ENCODE measurements around the gene PTPN11.

DNA sequence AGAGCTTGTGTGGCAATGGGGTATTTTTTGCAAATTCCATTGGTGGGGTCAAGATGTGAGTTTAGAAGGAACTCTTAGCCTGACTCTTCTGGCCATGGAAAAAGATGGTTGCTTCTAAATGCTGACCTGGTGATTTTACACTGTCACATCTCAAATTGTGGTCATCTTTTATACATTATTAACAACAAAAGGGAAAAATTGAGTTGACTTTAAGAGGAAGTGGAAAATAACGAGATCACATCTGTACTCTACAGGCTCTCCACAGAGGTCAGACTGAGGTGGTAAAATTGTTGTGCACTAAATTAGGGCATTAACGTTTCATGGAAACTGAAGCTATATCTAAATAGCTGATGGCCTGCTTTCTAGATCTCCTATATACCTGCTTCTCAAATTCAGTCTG lies 44.7 kb downstream of the PTPN11 start:
- TF ChIP-seq, protein P1, sequence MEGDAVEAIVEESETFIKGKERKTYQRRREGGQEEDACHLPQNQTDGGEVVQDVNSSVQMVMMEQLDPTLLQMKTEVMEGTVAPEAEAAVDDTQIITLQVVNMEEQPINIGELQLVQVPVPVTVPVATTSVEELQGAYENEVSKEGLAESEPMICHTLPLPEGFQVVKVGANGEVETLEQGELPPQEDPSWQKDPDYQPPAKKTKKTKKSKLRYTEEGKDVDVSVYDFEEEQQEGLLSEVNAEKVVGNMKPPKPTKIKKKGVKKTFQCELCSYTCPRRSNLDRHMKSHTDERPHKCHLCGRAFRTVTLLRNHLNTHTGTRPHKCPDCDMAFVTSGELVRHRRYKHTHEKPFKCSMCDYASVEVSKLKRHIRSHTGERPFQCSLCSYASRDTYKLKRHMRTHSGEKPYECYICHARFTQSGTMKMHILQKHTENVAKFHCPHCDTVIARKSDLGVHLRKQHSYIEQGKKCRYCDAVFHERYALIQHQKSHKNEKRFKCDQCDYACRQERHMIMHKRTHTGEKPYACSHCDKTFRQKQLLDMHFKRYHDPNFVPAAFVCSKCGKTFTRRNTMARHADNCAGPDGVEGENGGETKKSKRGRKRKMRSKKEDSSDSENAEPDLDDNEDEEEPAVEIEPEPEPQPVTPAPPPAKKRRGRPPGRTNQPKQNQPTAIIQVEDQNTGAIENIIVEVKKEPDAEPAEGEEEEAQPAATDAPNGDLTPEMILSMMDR (IDR thresholded peaks at IDR 0.05; ENCODE audit: borderline replicate concordance, extremely low read depth, low read length, poor library complexity, severe bottlenecking): no peak
- no peak for TF ChIP-seq EZH2 (IDR thresholded peaks at IDR 0.05; ENCODE audit: borderline replicate concordance, low read depth, low read length, severe bottlenecking)

Measured in DND-41 (cell line).